OCI-LY1 (cell line): ENCODE measurements around the gene SLCO4C1.

Source experiments
- H2AFZ ChIP-seq: fragments of 200-600 bp; sonication (generic), shearing (Covaris generic); 2 replicates; pipeline ENCODE4 v1.6.0; 2014; ENCODE audit warnings: antibody characterized with exemption, mild to moderate bottlenecking, low read length
- H3F3A ChIP-seq: fragments of 200-600 bp; sonication (generic), shearing (Covaris generic); 2 replicates; pipeline ENCODE4 v1.6.0; 2014; ENCODE audit warnings: mild to moderate bottlenecking, antibody characterized with exemption, low read length, moderate library complexity; ENCODE audit not compliant: insufficient read depth
- H3K27ac ChIP-seq: fragments of 200-600 bp; sonication (generic); 2 replicates; pipeline ENCODE4 v1.5.1; 2014; ENCODE audit warnings: low read length, mixed run types, mild to moderate bottlenecking, low read depth; ENCODE audit not compliant: poor library complexity, severe bottlenecking
- H3K27me3 ChIP-seq: fragments of 200-600 bp; sonication (generic); 2 replicates; pipeline ENCODE4 v1.6.0; 2014; ENCODE audit warnings: antibody characterized with exemption, mild to moderate bottlenecking, low read length, moderate library complexity; ENCODE audit not compliant: insufficient read depth
- H3K36me3 ChIP-seq: fragments of 200-600 bp; sonication (generic); 2 replicates; pipeline ENCODE4 v1.6.1; 2014; ENCODE audit warnings: mild to moderate bottlenecking, antibody characterized with exemption, low read length, moderate library complexity, mixed read lengths; ENCODE audit not compliant: insufficient read depth
- H3K4me1 ChIP-seq: fragments of 200-600 bp; sonication (generic); 2 replicates; pipeline ENCODE4 v1.5.1; 2014; ENCODE audit warnings: mild to moderate bottlenecking, low read length, moderate library complexity; ENCODE audit not compliant: insufficient read depth, severe bottlenecking
- H3K4me2 ChIP-seq: fragments of 200-600 bp; sonication (generic), shearing (Covaris generic); 2 replicates; pipeline ENCODE4 v1.6.1; 2014; ENCODE audit warnings: low read length
- H3K4me3 ChIP-seq: fragments of 200-600 bp; sonication (generic); 2 replicates; pipeline ENCODE4 v1.5.1; 2014; ENCODE audit warnings: low read length, low read depth, mild to moderate bottlenecking, mixed read lengths; ENCODE audit not compliant: poor library complexity, severe bottlenecking
- H3K79me2 ChIP-seq: fragments of 200-600 bp; shearing (Covaris generic); 2 replicates; pipeline ENCODE4 v1.6.1; 2016; ENCODE audit warnings: mixed run types, low read length, mixed read lengths; ENCODE audit not compliant: insufficient read depth
- H3K9ac ChIP-seq: fragments of 200-600 bp; sonication (generic), shearing (Covaris generic); 2 replicates; pipeline ENCODE4 v1.6.1; 2014; ENCODE audit warnings: mild to moderate bottlenecking, low read length, mixed read lengths
- H3K9me2 ChIP-seq: fragments of 200-600 bp; sonication (generic), shearing (Covaris generic); 2 replicates; pipeline ENCODE4 v1.6.1; 2014; ENCODE audit warnings: low read depth, mild to moderate bottlenecking, low read length, mixed read lengths
- H3K9me3 ChIP-seq: fragments of 200-600 bp; shearing (Covaris generic); 2 replicates; pipeline ENCODE4 v1.6.1; 2014; ENCODE audit warnings: low read length, mixed read lengths
- H4K20me1 ChIP-seq: fragments of 200-600 bp; sonication (generic), shearing (Covaris generic); 2 replicates; pipeline ENCODE4 v1.6.0; 2016; ENCODE audit warnings: mild to moderate bottlenecking, low read length; ENCODE audit not compliant: insufficient read depth
- EZH2 ChIP-seq: fragments of 200-600 bp; sonication (generic), shearing (Covaris generic); IDR thresholded peaks from 2 replicates; pipeline ENCODE4 v1.8.0; 2017; ENCODE audit warnings: borderline replicate concordance, mixed run types, mild to moderate bottlenecking, antibody characterized with exemption, low read length, moderate library complexity, mixed read lengths
- TF ChIP-seq, protein P1 (sequence below): fragments of 200-600 bp; sonication (generic), shearing (Covaris generic); IDR thresholded peaks from 2 replicates; pipeline ENCODE4 v1.5.1; 2017; ENCODE audit warnings: mild to moderate bottlenecking, antibody characterized with exemption, low read length, moderate library complexity, mixed read lengths

The SLCO4C1 gene

DNA sequence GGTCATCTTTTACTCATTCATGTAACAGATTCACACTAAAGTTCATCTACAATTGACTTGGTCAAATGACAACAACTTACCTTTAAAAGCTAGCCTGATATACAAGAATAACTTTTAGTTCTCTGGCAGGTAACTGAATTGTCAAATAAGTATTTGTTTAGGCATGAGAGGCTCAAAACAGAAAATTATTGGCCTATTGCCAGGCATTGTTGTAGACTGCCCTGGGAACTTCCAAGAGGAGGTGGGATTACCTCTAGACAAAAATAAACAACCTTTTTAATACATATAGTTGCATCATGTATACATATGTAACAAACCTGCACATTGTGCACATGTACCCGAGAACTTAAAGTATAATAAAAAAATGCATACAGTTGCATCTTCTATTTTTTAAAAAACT, 18.2 kb upstream of the SLCO4C1 start:
- no peaks in the 10 kb centered on the region for H3K9me2 ChIP-seq
- no peaks in the 10 kb centered on the region for H3F3A ChIP-seq
- H3K27me3 ChIP-seq: no peaks in the 10 kb centered on the region
- no peaks in the 10 kb centered on the region for H3K36me3 ChIP-seq
- H3K9me3 ChIP-seq: no peaks in the 10 kb centered on the region
- H3K27ac ChIP-seq: no peak overlapping the region
- H3K4me3 ChIP-seq: no peak overlapping the region
- H3K79me2 ChIP-seq: no peaks in the 10 kb centered on the region
- no peak overlapping the region for H3K4me2 ChIP-seq
- H4K20me1 ChIP-seq: no peaks in the 10 kb centered on the region
- no peak overlapping the region for H3K9ac ChIP-seq
- TF ChIP-seq EZH2: no peak
- TF ChIP-seq, protein P1, sequence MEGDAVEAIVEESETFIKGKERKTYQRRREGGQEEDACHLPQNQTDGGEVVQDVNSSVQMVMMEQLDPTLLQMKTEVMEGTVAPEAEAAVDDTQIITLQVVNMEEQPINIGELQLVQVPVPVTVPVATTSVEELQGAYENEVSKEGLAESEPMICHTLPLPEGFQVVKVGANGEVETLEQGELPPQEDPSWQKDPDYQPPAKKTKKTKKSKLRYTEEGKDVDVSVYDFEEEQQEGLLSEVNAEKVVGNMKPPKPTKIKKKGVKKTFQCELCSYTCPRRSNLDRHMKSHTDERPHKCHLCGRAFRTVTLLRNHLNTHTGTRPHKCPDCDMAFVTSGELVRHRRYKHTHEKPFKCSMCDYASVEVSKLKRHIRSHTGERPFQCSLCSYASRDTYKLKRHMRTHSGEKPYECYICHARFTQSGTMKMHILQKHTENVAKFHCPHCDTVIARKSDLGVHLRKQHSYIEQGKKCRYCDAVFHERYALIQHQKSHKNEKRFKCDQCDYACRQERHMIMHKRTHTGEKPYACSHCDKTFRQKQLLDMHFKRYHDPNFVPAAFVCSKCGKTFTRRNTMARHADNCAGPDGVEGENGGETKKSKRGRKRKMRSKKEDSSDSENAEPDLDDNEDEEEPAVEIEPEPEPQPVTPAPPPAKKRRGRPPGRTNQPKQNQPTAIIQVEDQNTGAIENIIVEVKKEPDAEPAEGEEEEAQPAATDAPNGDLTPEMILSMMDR: no peak
- no peaks in the 10 kb centered on the region for H3K4me1 ChIP-seq
- no peak overlapping the region for H2AFZ ChIP-seq

DNA sequence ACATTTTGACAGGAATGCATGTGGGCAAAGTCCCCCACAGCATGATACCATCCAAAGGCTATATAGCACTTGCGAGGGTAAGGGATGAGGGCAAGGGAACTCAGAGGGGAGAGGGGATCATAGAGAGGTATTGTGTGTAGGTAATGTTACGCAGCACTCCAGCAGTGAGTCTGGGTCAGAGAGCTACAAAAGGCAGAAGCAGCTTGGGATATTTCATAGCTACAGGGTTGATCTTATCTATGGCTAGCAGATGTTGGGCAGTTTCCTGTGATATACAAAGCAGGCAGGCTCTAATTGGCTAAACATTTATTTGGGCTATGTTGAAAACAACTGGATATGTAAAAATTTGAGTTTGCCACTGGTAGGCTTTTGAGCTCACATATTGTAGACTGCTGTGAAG, 17.8 kb upstream of the SLCO4C1 start:
- Histone ChIP-seq H2AFZ (no peak overlapping the region), H3K27ac (no peak overlapping the region), H3K9me3 (no peaks in the 10 kb centered on the region), H3K27me3 (no peaks in the 10 kb centered on the region), H3K4me1 (no peaks in the 10 kb centered on the region), H3F3A (no peaks in the 10 kb centered on the region), H3K9ac (no peak overlapping the region), H3K4me3 (no peak overlapping the region), H3K4me2 (no peak overlapping the region), H3K9me2 (no peaks in the 10 kb centered on the region), H3K36me3 (no peaks in the 10 kb centered on the region), H4K20me1 (no peaks in the 10 kb centered on the region), H3K79me2 (no peaks in the 10 kb centered on the region)
- TF ChIP-seq, protein P1: no peak
- TF ChIP-seq EZH2: no peak

DNA sequence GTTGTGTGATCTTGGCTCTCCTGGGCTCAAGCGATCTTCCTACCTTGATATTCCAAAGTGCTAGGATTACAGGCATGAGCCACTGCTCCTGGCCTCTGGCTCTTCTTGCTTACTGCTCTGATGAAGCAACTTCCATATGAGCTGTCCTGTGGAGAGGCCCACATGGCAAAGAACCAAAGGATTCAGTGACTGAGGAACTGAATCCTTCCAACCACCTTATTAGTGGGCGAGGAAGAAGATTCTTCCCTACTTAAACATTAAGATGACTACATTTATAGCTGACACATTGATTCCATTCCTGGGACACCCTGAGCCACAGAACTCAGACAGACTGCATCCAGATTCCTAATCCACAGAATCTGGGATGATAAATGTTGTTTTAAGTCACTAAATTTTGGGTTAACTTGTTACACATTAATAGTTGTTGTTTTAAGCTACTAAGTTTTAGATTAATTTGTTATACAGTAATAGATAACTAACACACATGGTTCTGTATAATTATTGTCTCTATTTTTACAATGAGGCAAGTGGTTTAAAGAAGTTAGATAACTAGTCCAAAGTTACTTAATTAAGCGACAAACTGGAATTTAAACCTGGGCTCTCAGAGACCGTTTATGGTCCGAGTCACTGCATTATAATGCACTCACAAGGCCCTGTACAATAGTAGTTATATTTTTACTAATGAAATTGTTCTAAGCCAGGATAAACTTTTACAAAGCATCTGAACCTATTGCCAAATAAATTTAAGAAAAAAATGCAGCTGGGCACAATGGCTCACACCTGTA, 16.7 kb upstream of the SLCO4C1 start:
- no peak overlapping the region for H2AFZ ChIP-seq

More for the DNA sequence above, 16.7 kb upstream of the SLCO4C1 start:
- Histone ChIP-seq H3K4me2 (no peak overlapping the region), H3K9me2 (no peaks in the 10 kb centered on the region), H3F3A (no peaks in the 10 kb centered on the region), H3K4me3 (no peak overlapping the region), H3K36me3 (no peaks in the 10 kb centered on the region), H3K27ac (no peak overlapping the region), H4K20me1 (no peaks in the 10 kb centered on the region), H3K79me2 (no peaks in the 10 kb centered on the region), H3K4me1 (no peaks in the 10 kb centered on the region), H3K27me3 (no peaks in the 10 kb centered on the region), H3K9me3 (no peaks in the 10 kb centered on the region), H3K9ac (no peak overlapping the region)
- TF ChIP-seq, protein P1: no peak
- TF ChIP-seq EZH2: no peak
